Measurements from ENCODE around the gene IGFBP6. TPM values are rescaled to one million over a fixed set of nuclear protein-coding genes. Genes with fewer than 3 reads are reported as not detected.

Gene IGFBP6
- polyA plus RNA-seq, 1 of the 3 experiments (the other 2 are of a cell fraction): 570 TPM

DNA sequence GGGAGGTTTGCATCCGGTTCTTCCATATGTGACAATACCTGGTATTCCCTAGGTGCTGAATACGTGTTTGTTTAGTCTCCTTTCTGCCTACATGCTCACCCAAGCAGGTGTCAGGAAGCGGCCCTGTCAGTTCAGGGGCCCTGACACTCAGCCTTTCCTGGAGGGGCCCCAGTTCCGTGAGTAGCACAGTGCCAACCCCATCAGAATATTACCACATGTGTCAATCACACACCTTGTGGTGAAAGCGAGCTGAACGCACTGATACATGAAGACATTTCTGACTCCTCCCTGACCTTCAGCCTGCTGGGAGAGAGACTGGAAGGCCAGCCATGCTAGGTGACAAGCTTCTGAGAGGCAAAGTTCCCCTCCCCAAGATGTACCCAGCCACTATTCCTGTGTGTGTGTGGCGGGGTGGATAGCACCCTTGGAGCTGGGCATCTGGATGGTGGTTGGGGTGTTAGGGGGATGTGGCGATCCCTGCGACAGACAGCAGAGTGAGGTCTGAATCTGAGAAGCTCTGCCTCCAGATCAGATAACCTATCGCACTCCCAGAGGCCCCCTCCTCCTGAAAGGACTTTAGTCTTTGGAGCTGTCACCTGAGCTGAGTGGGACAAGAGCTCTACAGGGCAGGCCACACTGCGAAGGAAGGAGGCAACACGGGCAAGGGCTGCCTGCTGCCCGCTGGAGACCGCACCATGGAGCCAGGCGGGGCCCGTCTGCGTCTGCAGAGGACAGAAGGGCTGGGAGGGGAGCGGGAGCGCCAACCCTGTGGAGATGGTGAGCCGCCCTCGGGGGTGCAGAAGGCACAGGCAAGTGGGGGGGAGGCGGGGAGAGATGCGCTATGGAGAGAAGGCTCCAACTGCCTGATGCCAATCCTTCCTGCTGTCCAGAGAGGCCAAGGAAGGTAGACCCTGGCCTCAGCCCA lies 5.7 kb downstream of the IGFBP6 start, which contains the start of gene SOAT2:
Gene SOAT2, plus strand, starts transcription at position 604 of the 925 bp plus-strand sequence. Its CDS starts 92 bp downstream, at position 696.
- DNase-seq: no peak
- WGBS (ENCODE audit: low lambda C conversion rate): 89% methylated on average over 18 of the region's 23 CpGs
- peaks cover 16% of the 10 kb centered on the region for H3F3A ChIP-seq (replicated peaks; ENCODE audit: insufficient read depth)
- no peak within 1 kb of the TSS for H3K4me3 ChIP-seq (ENCODE audit: low read depth in 2 of 2, low read length in 1 of 2)
- peaks cover 8% of the 10 kb centered on the region in 2 experiments for H3K36me3 ChIP-seq (replicated peaks in 1 of 2; ENCODE audit: control insufficient read depth in 1 of 2, insufficient read depth in 2 of 2, low read length in 1 of 2)
- TF ChIP-seq RXRA (IDR thresholded peaks at IDR 0.05; ENCODE audit: borderline replicate concordance, low read depth): no peak
- TF ChIP-seq, protein P1, sequence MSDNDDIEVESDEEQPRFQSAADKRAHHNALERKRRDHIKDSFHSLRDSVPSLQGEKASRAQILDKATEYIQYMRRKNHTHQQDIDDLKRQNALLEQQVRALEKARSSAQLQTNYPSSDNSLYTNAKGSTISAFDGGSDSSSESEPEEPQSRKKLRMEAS (IDR thresholded peaks at IDR 0.05; ENCODE audit: low read depth): no peak
- no peak for TF ChIP-seq GATA2 (CRISPR knock-in tag; IDR thresholded peaks at IDR 0.05)
- TF ChIP-seq, protein P2, sequence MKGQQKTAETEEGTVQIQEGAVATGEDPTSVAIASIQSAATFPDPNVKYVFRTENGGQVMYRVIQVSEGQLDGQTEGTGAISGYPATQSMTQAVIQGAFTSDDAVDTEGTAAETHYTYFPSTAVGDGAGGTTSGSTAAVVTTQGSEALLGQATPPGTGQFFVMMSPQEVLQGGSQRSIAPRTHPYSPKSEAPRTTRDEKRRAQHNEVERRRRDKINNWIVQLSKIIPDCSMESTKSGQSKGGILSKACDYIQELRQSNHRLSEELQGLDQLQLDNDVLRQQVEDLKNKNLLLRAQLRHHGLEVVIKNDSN (IDR thresholded peaks at IDR 0.05; ENCODE audit: borderline replicate concordance, low read depth): no peak
- TF ChIP-seq, protein P3, sequence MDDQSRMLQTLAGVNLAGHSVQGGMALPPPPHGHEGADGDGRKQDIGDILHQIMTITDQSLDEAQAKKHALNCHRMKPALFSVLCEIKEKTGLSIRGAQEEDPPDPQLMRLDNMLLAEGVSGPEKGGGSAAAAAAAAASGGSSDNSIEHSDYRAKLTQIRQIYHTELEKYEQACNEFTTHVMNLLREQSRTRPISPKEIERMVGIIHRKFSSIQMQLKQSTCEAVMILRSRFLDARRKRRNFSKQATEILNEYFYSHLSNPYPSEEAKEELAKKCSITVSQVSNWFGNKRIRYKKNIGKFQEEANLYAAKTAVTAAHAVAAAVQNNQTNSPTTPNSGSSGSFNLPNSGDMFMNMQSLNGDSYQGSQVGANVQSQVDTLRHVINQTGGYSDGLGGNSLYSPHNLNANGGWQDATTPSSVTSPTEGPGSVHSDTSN (IDR thresholded peaks at IDR 0.05): no peak
- no peak for TF ChIP-seq RCOR1 (IDR thresholded peaks at IDR 0.05; ENCODE audit: low read length)
- no peak for TF ChIP-seq NRF1 (IDR thresholded peaks at IDR 0.05; ENCODE audit: low read depth, low read length)
- no peak for TF ChIP-seq TEAD4 (IDR thresholded peaks at IDR 0.05; ENCODE audit: borderline replicate concordance, insufficient read depth)
- TF ChIP-seq, protein P4, sequence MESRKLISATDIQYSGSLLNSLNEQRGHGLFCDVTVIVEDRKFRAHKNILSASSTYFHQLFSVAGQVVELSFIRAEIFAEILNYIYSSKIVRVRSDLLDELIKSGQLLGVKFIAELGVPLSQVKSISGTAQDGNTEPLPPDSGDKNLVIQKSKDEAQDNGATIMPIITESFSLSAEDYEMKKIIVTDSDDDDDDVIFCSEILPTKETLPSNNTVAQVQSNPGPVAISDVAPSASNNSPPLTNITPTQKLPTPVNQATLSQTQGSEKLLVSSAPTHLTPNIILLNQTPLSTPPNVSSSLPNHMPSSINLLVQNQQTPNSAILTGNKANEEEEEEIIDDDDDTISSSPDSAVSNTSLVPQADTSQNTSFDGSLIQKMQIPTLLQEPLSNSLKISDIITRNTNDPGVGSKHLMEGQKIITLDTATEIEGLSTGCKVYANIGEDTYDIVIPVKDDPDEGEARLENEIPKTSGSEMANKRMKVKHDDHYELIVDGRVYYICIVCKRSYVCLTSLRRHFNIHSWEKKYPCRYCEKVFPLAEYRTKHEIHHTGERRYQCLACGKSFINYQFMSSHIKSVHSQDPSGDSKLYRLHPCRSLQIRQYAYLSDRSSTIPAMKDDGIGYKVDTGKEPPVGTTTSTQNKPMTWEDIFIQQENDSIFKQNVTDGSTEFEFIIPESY (IDR thresholded peaks at IDR 0.05; ENCODE audit: borderline replicate concordance, low read depth): no peak
- TF ChIP-seq, protein P5, sequence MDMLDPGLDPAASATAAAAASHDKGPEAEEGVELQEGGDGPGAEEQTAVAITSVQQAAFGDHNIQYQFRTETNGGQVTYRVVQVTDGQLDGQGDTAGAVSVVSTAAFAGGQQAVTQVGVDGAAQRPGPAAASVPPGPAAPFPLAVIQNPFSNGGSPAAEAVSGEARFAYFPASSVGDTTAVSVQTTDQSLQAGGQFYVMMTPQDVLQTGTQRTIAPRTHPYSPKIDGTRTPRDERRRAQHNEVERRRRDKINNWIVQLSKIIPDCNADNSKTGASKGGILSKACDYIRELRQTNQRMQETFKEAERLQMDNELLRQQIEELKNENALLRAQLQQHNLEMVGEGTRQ (IDR thresholded peaks at IDR 0.05; ENCODE audit: borderline replicate concordance, low read depth, low read length): no peak
- TF ChIP-seq, protein P6, sequence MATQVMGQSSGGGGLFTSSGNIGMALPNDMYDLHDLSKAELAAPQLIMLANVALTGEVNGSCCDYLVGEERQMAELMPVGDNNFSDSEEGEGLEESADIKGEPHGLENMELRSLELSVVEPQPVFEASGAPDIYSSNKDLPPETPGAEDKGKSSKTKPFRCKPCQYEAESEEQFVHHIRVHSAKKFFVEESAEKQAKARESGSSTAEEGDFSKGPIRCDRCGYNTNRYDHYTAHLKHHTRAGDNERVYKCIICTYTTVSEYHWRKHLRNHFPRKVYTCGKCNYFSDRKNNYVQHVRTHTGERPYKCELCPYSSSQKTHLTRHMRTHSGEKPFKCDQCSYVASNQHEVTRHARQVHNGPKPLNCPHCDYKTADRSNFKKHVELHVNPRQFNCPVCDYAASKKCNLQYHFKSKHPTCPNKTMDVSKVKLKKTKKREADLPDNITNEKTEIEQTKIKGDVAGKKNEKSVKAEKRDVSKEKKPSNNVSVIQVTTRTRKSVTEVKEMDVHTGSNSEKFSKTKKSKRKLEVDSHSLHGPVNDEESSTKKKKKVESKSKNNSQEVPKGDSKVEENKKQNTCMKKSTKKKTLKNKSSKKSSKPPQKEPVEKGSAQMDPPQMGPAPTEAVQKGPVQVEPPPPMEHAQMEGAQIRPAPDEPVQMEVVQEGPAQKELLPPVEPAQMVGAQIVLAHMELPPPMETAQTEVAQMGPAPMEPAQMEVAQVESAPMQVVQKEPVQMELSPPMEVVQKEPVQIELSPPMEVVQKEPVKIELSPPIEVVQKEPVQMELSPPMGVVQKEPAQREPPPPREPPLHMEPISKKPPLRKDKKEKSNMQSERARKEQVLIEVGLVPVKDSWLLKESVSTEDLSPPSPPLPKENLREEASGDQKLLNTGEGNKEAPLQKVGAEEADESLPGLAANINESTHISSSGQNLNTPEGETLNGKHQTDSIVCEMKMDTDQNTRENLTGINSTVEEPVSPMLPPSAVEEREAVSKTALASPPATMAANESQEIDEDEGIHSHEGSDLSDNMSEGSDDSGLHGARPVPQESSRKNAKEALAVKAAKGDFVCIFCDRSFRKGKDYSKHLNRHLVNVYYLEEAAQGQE (IDR thresholded peaks at IDR 0.05; ENCODE audit: low read depth, low read length): no peak
- no peak for TF ChIP-seq TAF1 (IDR thresholded peaks at IDR 0.05; ENCODE audit: borderline replicate concordance, low read depth, low read length)
- no peak for TF ChIP-seq NFIC (IDR thresholded peaks at IDR 0.05; ENCODE audit: borderline replicate concordance)
- no peak for TF ChIP-seq FOXJ3 (CRISPR knock-in tag; IDR thresholded peaks at IDR 0.05)
- no peak for TF ChIP-seq MEF2A (IDR thresholded peaks at IDR 0.05; ENCODE audit: borderline replicate concordance, low read depth)
- TF ChIP-seq RAD21 (IDR thresholded peaks at IDR 0.05; ENCODE audit: low read length): no peak
- TF ChIP-seq RFX5 (IDR thresholded peaks at IDR 0.05; ENCODE audit: low read length): no peak
- no peak for TF ChIP-seq SMC3 (IDR thresholded peaks at IDR 0.05; ENCODE audit: low read depth, low read length)
- ChIA-PET CTCF (interaction anchor here (1.0 to 7.6 kb wide), 11 partner anchors 9 to 185 kb away, joined by 3 to 385 read pairs (median 4); no protein-coding TSS in a partner anchor), POLR2A (interaction anchor here (1.0 to 1.1 kb wide), 2 partner anchors 24 to 37 kb away, joined by 3 read pairs; partner anchors contain the start of gene SPRYD3)
- H3K27ac ChIP-seq (ENCODE audit: low read depth in 2 of 2, low read length in 1 of 2): no peak within 1 kb of the TSS
- no peaks in the 10 kb centered on the region for H3K9me3 ChIP-seq
- H3K4me1 ChIP-seq (ENCODE audit: control insufficient read depth in 1 of 2, insufficient read depth in 2 of 2, low read depth in 1 of 2, low read length in 1 of 2): peaks cover 0 to 23% of the 10 kb centered on the region in 2 experiments; a peak in 1 of 4 replicates
- no peak within 1 kb of the TSS for H3K4me2 ChIP-seq
- H3K9ac ChIP-seq: no peak within 1 kb of the TSS
- H3K9me2 ChIP-seq: no peaks in the 10 kb centered on the region
- no peaks in the 10 kb centered on the region for H3K27me3 ChIP-seq (ENCODE audit: insufficient read depth)
- H3K79me2 ChIP-seq (ENCODE audit: insufficient read depth): peaks cover 5% of the 10 kb centered on the region; the same call in 1 of the 2 replicates
- H4K20me1 ChIP-seq (ENCODE audit: insufficient read depth): no peaks in the 10 kb centered on the region
- H2AFZ ChIP-seq (ENCODE audit: low read depth): no peak within 1 kb of the TSS

Data from SK-N-SH (cell line).